ENCODE results near the gene USP20.

USP20 gene

DNA sequence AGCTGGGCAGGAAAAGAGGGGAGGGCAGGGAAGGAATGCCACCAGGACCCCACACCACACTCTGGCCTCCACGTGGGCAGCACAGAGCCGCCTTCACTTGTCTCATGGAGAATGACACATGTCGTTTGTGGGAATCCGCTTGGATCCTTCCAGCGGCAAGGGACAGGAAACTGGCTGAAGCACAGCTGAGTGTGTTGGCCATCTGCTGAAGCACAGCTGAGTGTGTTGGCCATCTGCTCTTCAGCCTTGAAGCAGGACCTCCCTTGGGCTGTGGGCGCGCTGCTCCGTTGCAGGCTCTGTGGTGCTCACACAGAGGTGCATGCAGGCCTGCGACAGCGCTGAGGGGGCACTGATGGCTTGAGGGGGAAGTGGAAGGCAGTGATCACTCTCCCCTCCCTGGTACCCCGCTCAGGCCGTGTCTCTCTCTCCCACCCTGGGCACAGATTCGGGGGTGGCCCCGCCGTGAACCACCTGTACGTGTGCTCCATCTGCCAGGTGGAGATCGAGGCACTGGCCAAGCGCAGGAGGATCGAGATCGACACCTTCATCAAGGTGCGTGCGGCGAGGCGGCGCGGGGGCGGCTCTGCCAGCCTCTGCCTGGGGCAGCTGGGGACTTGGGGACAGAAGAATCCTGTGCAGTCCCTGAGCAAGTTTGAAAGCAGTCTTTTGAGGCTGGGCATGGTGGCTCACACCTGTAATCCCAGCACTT, 40.6 kb downstream of the USP20 start:
- H3K9ac ChIP-seq: no peak overlapping the region
- no peak overlapping the region for H2AFZ ChIP-seq
- H3K36me3 ChIP-seq (ENCODE audit: control insufficient read depth, insufficient read depth, low read length): no peaks in the 10 kb centered on the region
- no peak overlapping the region for H3K4me2 ChIP-seq (ENCODE audit: low read length)
- TF ChIP-seq, protein P1, sequence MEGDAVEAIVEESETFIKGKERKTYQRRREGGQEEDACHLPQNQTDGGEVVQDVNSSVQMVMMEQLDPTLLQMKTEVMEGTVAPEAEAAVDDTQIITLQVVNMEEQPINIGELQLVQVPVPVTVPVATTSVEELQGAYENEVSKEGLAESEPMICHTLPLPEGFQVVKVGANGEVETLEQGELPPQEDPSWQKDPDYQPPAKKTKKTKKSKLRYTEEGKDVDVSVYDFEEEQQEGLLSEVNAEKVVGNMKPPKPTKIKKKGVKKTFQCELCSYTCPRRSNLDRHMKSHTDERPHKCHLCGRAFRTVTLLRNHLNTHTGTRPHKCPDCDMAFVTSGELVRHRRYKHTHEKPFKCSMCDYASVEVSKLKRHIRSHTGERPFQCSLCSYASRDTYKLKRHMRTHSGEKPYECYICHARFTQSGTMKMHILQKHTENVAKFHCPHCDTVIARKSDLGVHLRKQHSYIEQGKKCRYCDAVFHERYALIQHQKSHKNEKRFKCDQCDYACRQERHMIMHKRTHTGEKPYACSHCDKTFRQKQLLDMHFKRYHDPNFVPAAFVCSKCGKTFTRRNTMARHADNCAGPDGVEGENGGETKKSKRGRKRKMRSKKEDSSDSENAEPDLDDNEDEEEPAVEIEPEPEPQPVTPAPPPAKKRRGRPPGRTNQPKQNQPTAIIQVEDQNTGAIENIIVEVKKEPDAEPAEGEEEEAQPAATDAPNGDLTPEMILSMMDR (IDR thresholded peaks at IDR 0.05): no peak
- H3K79me2 ChIP-seq: no peaks in the 10 kb centered on the region
- no peak overlapping the region for H3K4me3 ChIP-seq (ENCODE audit: low read depth, low read length)
- no peaks in the 10 kb centered on the region for H3K27me3 ChIP-seq (ENCODE audit: control insufficient read depth, insufficient read depth, low read length)
- H3K9me3 ChIP-seq (ENCODE audit: control insufficient read depth, low read length): no peaks in the 10 kb centered on the region
- no peak overlapping the region for H3K27ac ChIP-seq
- H3K4me1 ChIP-seq: no peaks in the 10 kb centered on the region

DNA sequence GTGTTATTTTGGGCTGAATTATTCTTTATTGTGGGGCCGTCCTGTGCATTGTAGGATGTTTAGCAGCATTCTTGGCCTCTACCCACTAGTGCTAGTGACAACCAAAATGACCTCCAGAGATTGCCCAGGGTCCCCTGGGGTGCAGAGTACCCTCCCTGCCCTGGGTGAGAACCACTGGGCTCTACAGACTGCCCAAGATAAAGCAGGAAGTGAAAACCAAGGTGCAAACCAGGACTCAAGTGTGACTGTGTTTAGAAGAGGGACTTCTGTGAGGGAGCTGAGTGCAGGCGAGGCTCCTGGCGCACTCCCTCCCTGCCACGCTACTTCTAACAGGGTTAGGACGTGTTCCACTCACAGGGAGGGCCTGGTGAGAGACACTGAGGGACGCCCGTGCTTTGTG, 41.6 kb downstream of the USP20 start:
- Histone ChIP-seq H3K9ac (no peak overlapping the region), H3K27me3 (ENCODE audit: control insufficient read depth, insufficient read depth, low read length) (no peaks in the 10 kb centered on the region), H3K4me3 (ENCODE audit: low read depth, low read length) (no peak overlapping the region), H3K27ac (no peak overlapping the region), H3K36me3 (ENCODE audit: control insufficient read depth, insufficient read depth, low read length) (no peaks in the 10 kb centered on the region), H3K79me2 (no peaks in the 10 kb centered on the region), H3K4me2 (ENCODE audit: low read length) (no peak overlapping the region), H2AFZ (no peak overlapping the region), H3K4me1 (no peaks in the 10 kb centered on the region), H3K9me3 (ENCODE audit: control insufficient read depth, low read length) (no peaks in the 10 kb centered on the region)
- TF ChIP-seq, protein P1 (IDR thresholded peaks at IDR 0.05): no peak

DNA sequence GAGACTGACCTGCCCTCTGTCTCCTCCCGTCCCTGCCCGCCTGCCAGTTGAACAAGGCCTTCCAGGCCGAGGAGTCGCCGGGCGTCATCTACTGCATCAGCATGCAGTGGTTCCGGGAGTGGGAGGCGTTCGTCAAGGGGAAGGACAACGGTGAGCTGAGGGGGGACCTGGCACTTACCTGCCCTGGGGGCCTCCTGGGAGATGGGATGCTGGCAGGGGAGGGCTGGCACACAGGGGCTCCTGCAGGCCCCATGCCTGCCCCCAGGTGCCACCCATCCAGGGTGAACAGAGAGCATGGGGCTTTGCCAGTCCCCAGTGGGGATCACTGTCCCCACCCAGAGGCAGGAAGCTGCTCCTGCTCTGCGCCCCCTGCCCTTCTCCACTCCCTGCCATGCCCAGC, 43.0 kb downstream of the USP20 start:
- no peaks in the 10 kb centered on the region for H3K36me3 ChIP-seq (ENCODE audit: control insufficient read depth, insufficient read depth, low read length)
- no peaks in the 10 kb centered on the region for H3K4me1 ChIP-seq
- TF ChIP-seq, protein P1 (IDR thresholded peaks at IDR 0.05): no peak

GRCh38 chr9:129879103-129879699, 43.9 kb downstream of the USP20 start:
- no peak overlapping the region for H3K4me3 ChIP-seq (ENCODE audit: low read depth, low read length)
- no peaks in the 10 kb centered on the region for H3K79me2 ChIP-seq
- H3K36me3 ChIP-seq (ENCODE audit: control insufficient read depth, insufficient read depth, low read length): no peaks in the 10 kb centered on the region
- H3K9ac ChIP-seq: no peak overlapping the region
- no peaks in the 10 kb centered on the region for H3K27me3 ChIP-seq (ENCODE audit: control insufficient read depth, insufficient read depth, low read length)
- H3K27ac ChIP-seq: no peak overlapping the region
- TF ChIP-seq, protein P1 (IDR thresholded peaks at IDR 0.05): no peak
- no peak overlapping the region for H2AFZ ChIP-seq
- no peaks in the 10 kb centered on the region for H3K9me3 ChIP-seq (ENCODE audit: control insufficient read depth, low read length)
- no peak overlapping the region for H3K4me2 ChIP-seq (ENCODE audit: low read length)
- no peaks in the 10 kb centered on the region for H3K4me1 ChIP-seq

More for the DNA sequence above, 43.0 kb downstream of the USP20 start:
- Histone ChIP-seq H3K79me2 (no peaks in the 10 kb centered on the region), H3K27ac (no peak overlapping the region), H3K27me3 (ENCODE audit: control insufficient read depth, insufficient read depth, low read length) (no peaks in the 10 kb centered on the region), H3K9ac (no peak overlapping the region), H3K9me3 (ENCODE audit: control insufficient read depth, low read length) (no peaks in the 10 kb centered on the region), H3K4me2 (ENCODE audit: low read length) (no peak overlapping the region), H2AFZ (no peak overlapping the region), H3K4me3 (ENCODE audit: low read depth, low read length) (no peak overlapping the region)
